K562 (cell line): ENCODE data around the gene MYL6B. TPM values are rescaled to one million over a fixed set of nuclear protein-coding genes. Genes with fewer than 3 reads are reported as not detected.

Experiments
- CHD4 ChIP-seq: fragments of 200-600 bp; sonication (generic); IDR thresholded peaks from 3 replicates; pipeline ENCODE4 v1.6.1; 2012; ENCODE audit warnings: low read depth, mild to moderate bottlenecking, mixed read lengths, low read length, inconsistent platforms; ENCODE audit not compliant: insufficient read depth, insufficient replicate concordance, poor library complexity, severe bottlenecking
- HDAC8 ChIP-seq: fragments of 450-650 bp; IDR thresholded peaks from 2 replicates; pipeline ENCODE4 v1.6.1; 2016; ENCODE audit warnings: mild to moderate bottlenecking, missing genetic modification characterization, moderate library complexity, missing compliant biosample characterization
- HDGF ChIP-seq: fragments of 450-650 bp; IDR thresholded peaks from 2 replicates; pipeline ENCODE4 v1.6.1; 2016
- HMG20A ChIP-seq: fragments of 450-650 bp; formaldehyde crosslinking; conservative IDR thresholded peaks from 2 replicates; pipeline ENCODE4 v1.4.0; 2020; ENCODE audit warnings: mild to moderate bottlenecking, mixed read lengths
- MCM2 ChIP-seq: fragments of 450-650 bp; IDR thresholded peaks from 2 replicates; pipeline ENCODE4 v1.6.1; 2017; ENCODE audit warnings: low read depth, mild to moderate bottlenecking
- NFRKB ChIP-seq: fragments of 450-650 bp; IDR thresholded peaks from 2 replicates; pipeline ENCODE4 v1.6.1; 2016; ENCODE audit warnings: low read depth
- PCBP1 ChIP-seq: fragments of 200-400 bp; formaldehyde crosslinking; IDR thresholded peaks from 2 replicates; pipeline ENCODE4 v1.6.1; 2018; ENCODE audit warnings: mild to moderate bottlenecking, low read depth, low read length; ENCODE audit not compliant: poor library complexity, severe bottlenecking
- RBM14 ChIP-seq: fragments of 200-400 bp; formaldehyde crosslinking; IDR thresholded peaks from 2 replicates; pipeline ENCODE4 v1.6.1; 2018; ENCODE audit warnings: low read depth, mild to moderate bottlenecking, low read length, moderate library complexity, borderline replicate concordance; ENCODE audit not compliant: insufficient read depth
- TAF7 ChIP-seq: fragments of 450-650 bp; IDR thresholded peaks from 2 replicates; pipeline ENCODE4 v1.6.1; 2016; ENCODE audit warnings: missing genetic modification characterization, missing compliant biosample characterization
- TBP ChIP-seq: optimal IDR thresholded peaks from 2 replicates; pipeline ENCODE3; 2011; ENCODE audit warnings: low read depth, low read length, improper control_type of control experiment
- ZFPM2 ChIP-seq: fragments of 250-450 bp; sonication (Bioruptor Pico); IDR thresholded peaks from 2 replicates; pipeline ENCODE4 v1.5.1; 2022; ENCODE audit warnings: mild to moderate bottlenecking
- ZNF174 ChIP-seq: fragments of 250-450 bp; sonication (Bioruptor Pico); IDR thresholded peaks from 2 replicates; pipeline ENCODE4 v1.4.0; 2020; ENCODE audit warnings: mild to moderate bottlenecking
- polyA plus RNA-seq, 8 experiments: library from polyadenylated mRNA; depleted of rRNA in 4 of 8; stranded (reverse) in 5 of 8; unstranded in 3 of 8; fragments of >200 nt; fragmentation: Nextera tagmentation in 2 of 8; fragmentation: Illumina TruSeq in 1 of 8; extraction: Ambion mirVana in 2 of 8; extraction: Trizol in 1 of 8; gene quantifications; 2 replicates each; pipeline versions ENCODE4 v1.2.1 to v1.2.3, GENCODE V29; 2011 to 2014; ENCODE audit warnings: inconsistent platforms in 1 of 8, missing spikeins in 1 of 8
- total RNA-seq, 7 experiments: library from RNA; depleted of rRNA in 6 of 7; stranded (reverse); fragments of >200 nt in 6 of 7; fragmentation: Illumina TruSeq in 2 of 7; extraction: Trizol in 2 of 7; gene quantifications; 2 replicates each; pipeline versions ENCODE4 v1.2.1 to v1.2.3, GENCODE V29; 2011 to 2021; ENCODE audit warnings: low replicate concordance in 1 of 7
- TF ChIP-seq, protein P1 (sequence below): fragments of 450-650 bp; IDR thresholded peaks from 2 replicates; pipeline ENCODE4 v1.6.1; 2016; ENCODE audit warnings: mild to moderate bottlenecking
- TF ChIP-seq, protein P2 (sequence below): fragments of 250-450 bp; sonication (Bioruptor Pico); IDR thresholded peaks from 2 replicates; pipeline ENCODE4 v1.9.0; 2021; ENCODE audit warnings: mild to moderate bottlenecking, inconsistent platforms
- TF ChIP-seq, protein P3 (sequence below): fragments of 450-650 bp; conservative IDR thresholded peaks from 2 replicates; pipeline ENCODE4 v1.6.1; 2016; ENCODE audit warnings: missing genetic modification characterization, low read depth, mild to moderate bottlenecking, control low read depth, missing compliant biosample characterization
- TF ChIP-seq, protein P4 (sequence below): IDR thresholded peaks from 2 replicates; pipeline ENCODE4 v1.6.1; 2012; ENCODE audit warnings: low read depth, low read length, improper control_type of control experiment, borderline replicate concordance
- TF ChIP-seq, protein P5 (sequence below): fragments of 450-650 bp; IDR thresholded peaks from 2 replicates; pipeline ENCODE4 v1.6.1; 2017; ENCODE audit warnings: antibody characterized with exemption

The MYL6B gene
- total and polyA plus RNA-seq, 9 of the 15 experiments (the other 6 are each of a cell fraction or from before 2014, with no cell fraction given): 42.8 to 77.3 (median 68.6) TPM

DNA sequence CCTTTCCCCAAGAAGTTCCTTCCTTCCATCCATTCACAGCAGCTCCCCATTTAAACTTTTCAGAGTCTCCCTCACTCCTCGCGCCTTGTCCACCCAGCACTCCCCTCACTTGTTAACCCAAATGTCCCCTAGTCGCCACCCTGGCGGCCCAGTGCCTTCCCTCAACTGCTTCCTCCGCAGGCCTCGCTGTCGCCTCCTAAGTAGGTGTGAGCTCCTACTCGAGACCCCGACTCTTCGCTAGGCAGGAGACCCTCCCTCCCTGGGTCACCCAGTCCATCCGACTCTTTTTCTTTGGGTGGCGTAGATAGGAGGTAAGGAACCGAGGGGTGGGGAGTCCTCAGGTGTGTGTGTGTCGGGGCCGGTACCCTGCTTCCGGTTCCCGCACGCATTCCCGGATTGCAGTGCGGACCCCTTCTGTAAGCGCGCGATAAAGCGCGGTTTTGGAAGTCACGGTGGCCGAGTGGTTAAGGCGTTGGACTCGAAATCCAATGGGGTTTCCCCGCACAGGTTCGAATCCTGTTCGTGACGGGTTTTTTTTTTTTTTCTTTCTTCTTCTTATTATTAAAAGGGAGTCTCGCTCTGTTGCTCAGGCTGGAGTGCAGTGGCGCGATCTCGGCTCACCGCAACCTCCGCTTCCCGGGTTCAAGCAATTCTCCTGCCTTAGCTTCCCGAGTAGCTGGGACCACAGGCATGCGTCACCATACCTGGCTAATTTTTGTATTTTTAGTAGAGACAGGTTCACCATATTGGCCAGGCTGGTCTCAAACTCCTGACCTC lies 37.7 kb downstream of the MYL6B start (continued):
- TF ChIP-seq, protein P1, sequence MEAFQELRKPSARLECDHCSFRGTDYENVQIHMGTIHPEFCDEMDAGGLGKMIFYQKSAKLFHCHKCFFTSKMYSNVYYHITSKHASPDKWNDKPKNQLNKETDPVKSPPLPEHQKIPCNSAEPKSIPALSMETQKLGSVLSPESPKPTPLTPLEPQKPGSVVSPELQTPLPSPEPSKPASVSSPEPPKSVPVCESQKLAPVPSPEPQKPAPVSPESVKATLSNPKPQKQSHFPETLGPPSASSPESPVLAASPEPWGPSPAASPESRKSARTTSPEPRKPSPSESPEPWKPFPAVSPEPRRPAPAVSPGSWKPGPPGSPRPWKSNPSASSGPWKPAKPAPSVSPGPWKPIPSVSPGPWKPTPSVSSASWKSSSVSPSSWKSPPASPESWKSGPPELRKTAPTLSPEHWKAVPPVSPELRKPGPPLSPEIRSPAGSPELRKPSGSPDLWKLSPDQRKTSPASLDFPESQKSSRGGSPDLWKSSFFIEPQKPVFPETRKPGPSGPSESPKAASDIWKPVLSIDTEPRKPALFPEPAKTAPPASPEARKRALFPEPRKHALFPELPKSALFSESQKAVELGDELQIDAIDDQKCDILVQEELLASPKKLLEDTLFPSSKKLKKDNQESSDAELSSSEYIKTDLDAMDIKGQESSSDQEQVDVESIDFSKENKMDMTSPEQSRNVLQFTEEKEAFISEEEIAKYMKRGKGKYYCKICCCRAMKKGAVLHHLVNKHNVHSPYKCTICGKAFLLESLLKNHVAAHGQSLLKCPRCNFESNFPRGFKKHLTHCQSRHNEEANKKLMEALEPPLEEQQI: no peak
- TF ChIP-seq RBM14 (no peak), PCBP1 (no peak), NFRKB (peak; percentile 73; the same call in 1 of the 2 replicates), MCM2 (no peak), CHD4 (no peak), TBP (peak; percentile 99), TAF7 (tag) (0 out of 2 replicates have a peak, but pooled peaks have one; percentile 42), HDAC8 (tag) (no peak), HMG20A (no peak), HDGF (0 out of 2 replicates have a peak, but pooled peaks have one; percentile 75), ZFPM2 (CRISPR knock-in tag) (no peak), ZNF174 (no peak)
- TF ChIP-seq, protein P2, sequence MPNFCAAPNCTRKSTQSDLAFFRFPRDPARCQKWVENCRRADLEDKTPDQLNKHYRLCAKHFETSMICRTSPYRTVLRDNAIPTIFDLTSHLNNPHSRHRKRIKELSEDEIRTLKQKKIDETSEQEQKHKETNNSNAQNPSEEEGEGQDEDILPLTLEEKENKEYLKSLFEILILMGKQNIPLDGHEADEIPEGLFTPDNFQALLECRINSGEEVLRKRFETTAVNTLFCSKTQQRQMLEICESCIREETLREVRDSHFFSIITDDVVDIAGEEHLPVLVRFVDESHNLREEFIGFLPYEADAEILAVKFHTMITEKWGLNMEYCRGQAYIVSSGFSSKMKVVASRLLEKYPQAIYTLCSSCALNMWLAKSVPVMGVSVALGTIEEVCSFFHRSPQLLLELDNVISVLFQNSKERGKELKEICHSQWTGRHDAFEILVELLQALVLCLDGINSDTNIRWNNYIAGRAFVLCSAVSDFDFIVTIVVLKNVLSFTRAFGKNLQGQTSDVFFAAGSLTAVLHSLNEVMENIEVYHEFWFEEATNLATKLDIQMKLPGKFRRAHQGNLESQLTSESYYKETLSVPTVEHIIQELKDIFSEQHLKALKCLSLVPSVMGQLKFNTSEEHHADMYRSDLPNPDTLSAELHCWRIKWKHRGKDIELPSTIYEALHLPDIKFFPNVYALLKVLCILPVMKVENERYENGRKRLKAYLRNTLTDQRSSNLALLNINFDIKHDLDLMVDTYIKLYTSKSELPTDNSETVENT (CRISPR knock-in tag): no peak
- TF ChIP-seq, protein P3, sequence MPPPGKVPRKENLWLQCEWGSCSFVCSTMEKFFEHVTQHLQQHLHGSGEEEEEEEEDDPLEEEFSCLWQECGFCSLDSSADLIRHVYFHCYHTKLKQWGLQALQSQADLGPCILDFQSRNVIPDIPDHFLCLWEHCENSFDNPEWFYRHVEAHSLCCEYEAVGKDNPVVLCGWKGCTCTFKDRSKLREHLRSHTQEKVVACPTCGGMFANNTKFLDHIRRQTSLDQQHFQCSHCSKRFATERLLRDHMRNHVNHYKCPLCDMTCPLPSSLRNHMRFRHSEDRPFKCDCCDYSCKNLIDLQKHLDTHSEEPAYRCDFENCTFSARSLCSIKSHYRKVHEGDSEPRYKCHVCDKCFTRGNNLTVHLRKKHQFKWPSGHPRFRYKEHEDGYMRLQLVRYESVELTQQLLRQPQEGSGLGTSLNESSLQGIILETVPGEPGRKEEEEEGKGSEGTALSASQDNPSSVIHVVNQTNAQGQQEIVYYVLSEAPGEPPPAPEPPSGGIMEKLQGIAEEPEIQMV (tag): no peak
- TF ChIP-seq, protein P4, sequence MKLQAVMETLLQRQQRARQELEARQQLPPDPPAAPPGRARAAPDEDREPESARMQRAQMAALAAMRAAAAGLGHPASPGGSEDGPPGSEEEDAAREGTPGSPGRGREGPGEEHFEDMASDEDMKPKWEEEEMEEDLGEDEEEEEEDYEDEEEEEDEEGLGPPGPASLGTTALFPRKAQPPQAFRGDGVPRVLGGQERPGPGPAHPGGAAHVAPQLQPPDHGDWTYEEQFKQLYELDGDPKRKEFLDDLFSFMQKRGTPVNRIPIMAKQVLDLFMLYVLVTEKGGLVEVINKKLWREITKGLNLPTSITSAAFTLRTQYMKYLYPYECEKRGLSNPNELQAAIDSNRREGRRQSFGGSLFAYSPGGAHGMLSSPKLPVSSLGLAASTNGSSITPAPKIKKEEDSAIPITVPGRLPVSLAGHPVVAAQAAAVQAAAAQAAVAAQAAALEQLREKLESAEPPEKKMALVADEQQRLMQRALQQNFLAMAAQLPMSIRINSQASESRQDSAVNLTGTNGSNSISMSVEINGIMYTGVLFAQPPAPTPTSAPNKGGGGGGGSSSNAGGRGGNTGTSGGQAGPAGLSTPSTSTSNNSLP: no peak
- TF ChIP-seq, protein P5, sequence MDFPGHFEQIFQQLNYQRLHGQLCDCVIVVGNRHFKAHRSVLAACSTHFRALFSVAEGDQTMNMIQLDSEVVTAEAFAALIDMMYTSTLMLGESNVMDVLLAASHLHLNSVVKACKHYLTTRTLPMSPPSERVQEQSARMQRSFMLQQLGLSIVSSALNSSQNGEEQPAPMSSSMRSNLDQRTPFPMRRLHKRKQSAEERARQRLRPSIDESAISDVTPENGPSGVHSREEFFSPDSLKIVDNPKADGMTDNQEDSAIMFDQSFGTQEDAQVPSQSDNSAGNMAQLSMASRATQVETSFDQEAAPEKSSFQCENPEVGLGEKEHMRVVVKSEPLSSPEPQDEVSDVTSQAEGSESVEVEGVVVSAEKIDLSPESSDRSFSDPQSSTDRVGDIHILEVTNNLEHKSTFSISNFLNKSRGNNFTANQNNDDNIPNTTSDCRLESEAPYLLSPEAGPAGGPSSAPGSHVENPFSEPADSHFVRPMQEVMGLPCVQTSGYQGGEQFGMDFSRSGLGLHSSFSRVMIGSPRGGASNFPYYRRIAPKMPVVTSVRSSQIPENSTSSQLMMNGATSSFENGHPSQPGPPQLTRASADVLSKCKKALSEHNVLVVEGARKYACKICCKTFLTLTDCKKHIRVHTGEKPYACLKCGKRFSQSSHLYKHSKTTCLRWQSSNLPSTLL: peak; percentile 79
